ENCODE data around the gene PFKM. TPM values are rescaled to one million over a fixed set of nuclear protein-coding genes. Genes with fewer than 3 reads are reported as not detected.

The PFKM gene
- total RNA-seq, 2 donors from 2014 or later, result 29.1 to 35.9 TPM

DNA sequence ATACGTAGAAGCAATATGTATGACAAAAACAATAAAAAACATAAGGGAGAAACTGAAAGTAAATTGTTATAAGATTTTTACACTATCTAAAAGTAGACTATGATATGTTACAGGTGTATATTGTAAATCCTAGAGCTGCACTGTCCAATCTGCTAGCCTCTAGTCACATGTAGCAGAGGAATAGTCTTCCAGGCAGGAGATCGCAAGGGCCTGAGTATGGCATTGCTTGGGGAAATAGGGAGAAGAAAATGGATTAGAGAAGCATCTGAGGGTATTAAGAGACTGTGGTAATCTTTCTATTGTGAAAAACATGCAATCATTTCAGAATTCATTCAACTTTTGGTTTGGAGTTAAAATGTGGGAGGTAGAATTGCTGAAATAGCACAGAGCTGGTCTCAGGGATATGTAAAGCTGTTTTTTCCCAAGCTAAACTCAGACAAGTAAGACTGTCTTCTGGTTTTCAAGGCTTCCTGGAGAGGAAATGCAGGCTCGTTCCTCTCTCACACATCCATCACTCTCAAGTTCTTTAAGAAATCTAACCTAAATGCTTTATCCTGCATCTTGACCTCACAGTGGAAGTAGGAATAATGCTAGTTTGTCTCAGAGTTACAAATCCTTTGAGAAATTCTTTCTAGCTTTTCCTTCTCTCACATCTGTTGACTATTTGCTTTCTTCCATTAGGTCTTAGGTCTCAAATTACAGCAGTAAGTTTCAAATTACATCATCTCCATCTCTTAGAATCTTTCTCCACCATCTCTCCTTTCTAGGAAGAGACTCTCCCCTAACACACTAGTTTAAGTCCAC, 56.7 kb downstream of the PFKM start:
- peaks cover 11% of the 10 kb centered on the region for H3K4me1 Mint-ChIP-seq (ENCODE audit: low read depth)
- no peaks in the 10 kb centered on the region for H3K36me3 Mint-ChIP-seq (ENCODE audit: insufficient read depth in 2 of 2)
- H3K4me3 Mint-ChIP-seq, result peak overlapping the region; percentile 4 to 70
- ATAC-seq (replicated peaks in 1 of 2) (no peak), DNase-seq (no peak)
- no peaks in the 10 kb centered on the region for H3K9me3 Mint-ChIP-seq
- peaks cover 21% of the 10 kb centered on the region for H3K27me3 Mint-ChIP-seq (ENCODE audit: low read depth)
- H3K27ac Mint-ChIP-seq, result peak overlapping the region; percentile 82

DNA sequence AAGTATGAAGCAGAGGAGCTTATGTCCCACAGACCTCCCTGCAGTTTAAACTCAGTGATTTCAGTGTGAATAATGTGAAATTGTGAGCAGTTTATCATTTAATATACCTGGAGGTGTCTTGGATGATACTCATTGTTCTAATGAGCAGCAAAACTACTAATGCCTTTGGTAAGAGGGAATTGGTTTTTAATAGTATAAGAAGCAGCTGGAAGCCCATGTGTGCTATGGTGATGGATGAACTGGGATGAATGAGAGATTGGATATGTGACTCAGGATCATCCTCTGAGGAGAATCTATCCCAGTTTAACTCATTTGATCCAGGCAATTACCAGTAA, 57.2 kb downstream of the PFKM start:
- peaks cover 26% of the 10 kb centered on the region for H3K27me3 Mint-ChIP-seq (ENCODE audit: low read depth)

DNA sequence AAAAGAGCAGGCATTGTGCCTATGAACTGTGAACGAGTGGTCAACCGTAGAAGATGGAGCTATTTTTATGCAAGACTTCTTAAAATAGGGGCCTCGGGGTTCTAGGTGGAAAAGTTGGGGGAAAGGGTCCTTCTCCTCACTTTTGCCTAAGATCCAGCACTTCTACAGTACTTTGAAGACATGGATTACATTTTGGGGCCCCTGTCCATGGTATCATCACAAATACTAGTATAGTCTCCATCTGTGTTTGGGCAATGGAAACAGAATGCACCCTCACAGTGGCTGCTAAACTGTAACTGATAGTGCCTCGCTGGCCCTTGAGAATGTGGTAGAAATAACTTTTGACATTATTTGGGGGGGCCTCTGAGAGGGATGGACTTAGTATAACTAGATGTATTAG, 58.8 kb downstream of the PFKM start:
- no peaks in the 10 kb centered on the region for H3K9me3 Mint-ChIP-seq
- H3K27me3 Mint-ChIP-seq (ENCODE audit: low read depth), result peaks cover 31% of the 10 kb centered on the region
- no peak overlapping the region for H3K27ac Mint-ChIP-seq
- no peak for ATAC-seq (replicated peaks in 1 of 2)
- H3K4me1 Mint-ChIP-seq (ENCODE audit: low read depth), result peaks cover 18% of the 10 kb centered on the region
- DNase-seq, result no peak
- H3K4me3 Mint-ChIP-seq, result no peak overlapping the region
- no peaks in the 10 kb centered on the region for H3K36me3 Mint-ChIP-seq (ENCODE audit: insufficient read depth in 2 of 2)

More for the DNA sequence above, 57.2 kb downstream of the PFKM start:
- H3K27ac Mint-ChIP-seq, result no peak overlapping the region
- peak overlapping the region in 1 of 2 donors; percentile 31 for H3K4me3 Mint-ChIP-seq
- no peaks in the 10 kb centered on the region for H3K9me3 Mint-ChIP-seq
- ATAC-seq (replicated peaks in 1 of 2), result no peak
- H3K4me1 Mint-ChIP-seq (ENCODE audit: low read depth), result peaks cover 11% of the 10 kb centered on the region
- no peaks in the 10 kb centered on the region for H3K36me3 Mint-ChIP-seq (ENCODE audit: insufficient read depth in 2 of 2)
- no peak for DNase-seq

DNA sequence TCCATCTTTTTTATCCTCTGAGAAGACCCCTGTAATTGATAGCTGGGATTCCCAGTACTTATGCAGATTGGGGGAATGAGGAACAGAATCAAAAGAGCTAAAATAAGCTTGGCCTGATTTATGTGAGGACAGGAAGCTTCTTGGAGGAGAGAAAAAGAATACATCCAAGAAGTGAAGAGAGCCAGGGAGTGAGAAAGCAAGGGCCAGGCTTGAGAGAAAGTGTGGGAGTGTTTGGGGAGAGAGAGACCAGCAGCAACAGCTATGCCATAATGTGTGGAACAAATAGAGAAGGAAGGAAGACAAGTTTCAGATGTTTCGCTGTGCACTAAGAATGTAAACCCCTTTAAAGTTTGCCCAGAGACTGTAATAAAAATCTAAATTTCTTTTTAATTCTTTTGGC, 60.3 kb downstream of the PFKM start:
- Mint-ChIP-seq H3K4me3 (no peak overlapping the region), H3K4me1 (ENCODE audit: low read depth) (peaks cover 18% of the 10 kb centered on the region), H3K27me3 (ENCODE audit: low read depth) (peaks cover 36% of the 10 kb centered on the region), H3K27ac (no peak overlapping the region), H3K9me3 (no peaks in the 10 kb centered on the region), H3K36me3 (ENCODE audit: insufficient read depth in 2 of 2) (no peaks in the 10 kb centered on the region)
- DNase-seq (no peak), ATAC-seq (replicated peaks in 1 of 2) (no peak)

- Mint-ChIP-seq H3K27ac (peak overlapping the region; percentile 24), H3K9me3 (no peaks in the 10 kb centered on the region), H3K4me3 (no peak overlapping the region), H3K36me3 (ENCODE audit: insufficient read depth in 2 of 2) (no peaks in the 10 kb centered on the region), H3K4me1 (ENCODE audit: low read depth) (peaks cover 17% of the 10 kb centered on the region), H3K27me3 (ENCODE audit: low read depth) (peaks cover 46% of the 10 kb centered on the region)
- DNase-seq (no peak), ATAC-seq (replicated peaks in 1 of 2) (no peak)
Observed at GRCh38 chr12:48180424-48180823, 61.3 kb downstream of the PFKM start.

DNA sequence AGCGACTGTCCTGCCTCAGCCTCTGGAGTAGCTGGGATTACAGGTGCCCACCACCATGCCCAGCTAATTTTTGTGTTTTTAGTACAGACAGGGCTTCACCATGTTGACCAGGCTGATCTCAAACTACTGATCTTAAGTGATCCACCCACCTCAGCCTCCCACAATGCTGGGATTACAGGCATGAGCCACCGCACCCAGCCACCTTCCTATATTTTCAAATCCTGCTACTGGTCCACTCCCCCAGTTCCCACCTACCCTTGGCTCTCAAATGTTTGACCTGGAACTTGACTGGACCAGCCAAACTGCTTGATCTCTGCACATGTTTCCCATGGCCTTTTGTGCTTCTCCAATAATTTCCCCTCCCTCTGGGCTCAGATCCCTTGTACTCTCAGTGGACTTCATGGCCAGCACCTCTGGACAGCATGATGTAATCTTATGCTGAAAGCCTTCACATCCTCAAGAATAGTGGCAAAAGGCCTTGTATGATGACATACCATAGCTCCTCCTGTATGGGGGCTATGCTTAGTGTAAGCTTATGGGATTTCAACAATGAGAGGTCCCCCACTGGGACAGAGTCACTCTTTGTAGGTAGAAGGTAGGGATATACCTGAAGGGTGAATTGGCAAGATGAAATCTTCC, 61.8 kb downstream of the PFKM start:
- Mint-ChIP-seq H3K36me3 (ENCODE audit: insufficient read depth in 2 of 2) (no peaks in the 10 kb centered on the region), H3K9me3 (no peaks in the 10 kb centered on the region), H3K27me3 (ENCODE audit: low read depth) (peaks cover 50% of the 10 kb centered on the region), H3K27ac (no peak overlapping the region), H3K4me3 (no peak overlapping the region), H3K4me1 (ENCODE audit: low read depth) (peaks cover 15% of the 10 kb centered on the region)
- ATAC-seq (replicated peaks in 1 of 2), result no peak
- no peak for DNase-seq

GRCh38 chr12:48182631-48183030, 63.5 kb downstream of the PFKM start:
- Mint-ChIP-seq H3K4me1 (ENCODE audit: low read depth) (peaks cover 14% of the 10 kb centered on the region), H3K36me3 (ENCODE audit: insufficient read depth in 2 of 2) (no peaks in the 10 kb centered on the region), H3K9me3 (no peaks in the 10 kb centered on the region), H3K27me3 (ENCODE audit: low read depth) (peaks cover 46% of the 10 kb centered on the region), H3K4me3 (peak overlapping the region; percentile 70 to 93), H3K27ac (peak overlapping the region; percentile 18)
- ATAC-seq (replicated peaks in 1 of 2), result no peak
- DNase-seq, result no peak

DNA sequence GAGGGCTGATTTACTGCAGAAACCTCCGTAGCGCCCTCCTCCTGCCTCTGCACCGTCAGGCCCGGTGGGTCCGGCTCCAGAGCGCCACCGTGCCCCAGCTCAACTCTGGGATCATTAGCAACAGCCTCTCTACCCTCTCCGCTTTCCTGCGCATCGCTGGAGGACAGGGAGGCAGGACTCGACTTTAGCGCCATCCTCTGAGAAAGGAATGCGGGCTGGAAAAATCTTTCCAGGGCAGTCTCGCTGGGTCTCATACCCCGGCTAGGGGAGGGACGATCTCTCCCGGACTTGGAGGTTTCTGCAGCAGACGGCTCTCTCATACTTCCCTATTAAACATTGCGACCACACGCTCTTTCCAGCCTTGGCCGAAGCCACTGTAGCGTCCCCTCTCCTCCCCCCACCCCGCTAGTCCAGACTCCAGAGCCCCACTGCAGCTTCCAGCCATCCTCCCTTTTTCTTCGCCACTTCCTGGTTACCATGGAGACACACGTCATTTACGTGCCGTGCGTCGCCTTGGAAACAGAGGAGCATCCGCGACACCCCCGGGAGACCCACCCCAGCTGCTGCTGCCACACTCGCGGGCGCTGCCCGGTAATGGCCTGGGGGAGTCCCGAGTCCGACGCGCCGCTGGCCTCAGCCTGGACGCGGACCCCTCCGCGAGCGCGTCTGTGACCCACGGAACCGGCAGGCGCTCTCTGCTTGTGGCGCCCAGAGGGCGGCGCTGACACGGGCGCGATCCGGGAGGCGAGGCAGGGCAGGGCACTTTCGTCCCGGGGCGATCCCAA, 64.1 kb downstream of the PFKM start, which contains the start of gene CCDC184:
CCDC184 (plus strand) TSS at position 554 of the 785 bp plus-strand sequence. CDS start 479 bp downstream, outside the sequence.
- peak; percentile 84 to 88 for ATAC-seq (replicated peaks in 1 of 2)
- DNase-seq, result peak; percentile 71 to 77
- Mint-ChIP-seq H3K9me3 (no peaks in the 10 kb centered on the region), H3K27me3 (ENCODE audit: low read depth) (peaks cover 45% of the 10 kb centered on the region), H3K4me3 (peak within 1 kb of the TSS; percentile 70 to 93), H3K27ac (peak within 1 kb of the TSS; percentile 18), H3K36me3 (ENCODE audit: insufficient read depth in 2 of 2) (no peaks in the 10 kb centered on the region), H3K4me1 (ENCODE audit: low read depth) (peaks cover 14% of the 10 kb centered on the region)

DNA sequence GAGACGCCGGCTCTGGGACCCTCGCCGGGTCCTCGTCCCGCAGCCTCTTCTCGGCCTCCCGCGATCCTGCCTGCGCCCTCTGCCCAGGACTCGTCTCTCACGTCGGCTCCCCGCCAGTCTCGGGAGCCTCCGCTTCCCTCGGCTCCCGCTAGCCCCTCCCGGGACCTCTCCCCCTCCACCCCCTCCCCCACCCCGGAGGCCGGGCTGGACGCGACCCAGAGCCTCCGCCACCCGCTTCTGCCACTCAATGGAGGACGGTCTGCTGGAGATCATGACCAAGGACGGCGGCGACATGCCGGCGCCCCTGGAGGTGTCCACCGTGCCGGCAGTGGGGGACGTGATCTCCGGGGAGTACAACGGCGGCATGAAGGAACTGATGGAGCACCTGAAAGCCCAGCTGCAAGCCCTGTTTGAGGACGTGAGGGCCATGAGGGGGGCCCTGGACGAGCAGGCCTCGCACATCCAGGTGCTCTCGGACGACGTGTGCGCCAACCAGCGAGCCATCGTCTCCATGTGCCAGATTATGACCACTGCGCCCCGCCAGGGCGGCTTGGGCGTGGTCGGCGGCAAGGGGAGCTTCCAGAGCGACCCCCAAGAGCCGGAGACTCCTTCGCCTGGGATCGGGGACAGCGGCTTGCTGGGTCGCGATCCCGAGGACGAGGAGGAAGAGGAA, 64.8 kb downstream of the PFKM start:
- ATAC-seq (replicated peaks in 1 of 2), result peak; percentile 22 to 30
- Mint-ChIP-seq H3K27me3 (ENCODE audit: low read depth) (peaks cover 38% of the 10 kb centered on the region), H3K4me3 (peak overlapping the region; percentile 70 to 93), H3K9me3 (no peaks in the 10 kb centered on the region), H3K36me3 (ENCODE audit: insufficient read depth in 2 of 2) (no peaks in the 10 kb centered on the region), H3K27ac (no peak overlapping the region), H3K4me1 (ENCODE audit: low read depth) (peaks cover 14% of the 10 kb centered on the region)
- DNase-seq, result peak; percentile 15 to 32

DNA sequence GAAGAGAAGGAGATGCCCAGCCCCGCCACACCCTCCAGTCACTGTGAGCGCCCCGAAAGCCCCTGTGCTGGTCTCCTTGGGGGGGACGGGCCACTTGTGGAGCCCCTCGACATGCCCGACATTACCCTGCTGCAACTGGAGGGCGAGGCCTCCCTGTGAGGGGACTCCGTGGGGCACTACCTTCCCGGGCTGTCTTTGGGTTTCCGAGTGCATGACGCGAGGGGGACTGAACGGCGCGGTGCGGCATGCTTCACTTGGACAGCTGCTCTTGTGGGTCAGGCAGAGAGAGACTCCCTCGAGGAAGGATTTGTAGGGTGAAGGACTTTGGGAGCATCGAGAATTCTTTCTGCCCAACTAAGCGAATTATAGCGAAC, 65.4 kb downstream of the PFKM start:
- Mint-ChIP-seq H3K36me3 (ENCODE audit: insufficient read depth in 2 of 2) (no peaks in the 10 kb centered on the region), H3K9me3 (no peaks in the 10 kb centered on the region), H3K27me3 (ENCODE audit: low read depth) (peaks cover 38% of the 10 kb centered on the region), H3K4me1 (ENCODE audit: low read depth) (peaks cover 14% of the 10 kb centered on the region), H3K27ac (no peak overlapping the region), H3K4me3 (peak overlapping the region; percentile 70 to 93)
- DNase-seq (no peak), ATAC-seq (replicated peaks in 1 of 2) (no peak)

GRCh38 chr12:48185181-48185919, 66.2 kb downstream of the PFKM start:
- no peak for ATAC-seq (replicated peaks in 1 of 2)
- peaks cover 42% of the 10 kb centered on the region for H3K27me3 Mint-ChIP-seq (ENCODE audit: low read depth)
- H3K4me1 Mint-ChIP-seq (ENCODE audit: low read depth), result peaks cover 14% of the 10 kb centered on the region
- H3K27ac Mint-ChIP-seq, result no peak overlapping the region
- H3K36me3 Mint-ChIP-seq (ENCODE audit: insufficient read depth in 2 of 2), result no peaks in the 10 kb centered on the region
- no peak overlapping the region for H3K4me3 Mint-ChIP-seq
- no peaks in the 10 kb centered on the region for H3K9me3 Mint-ChIP-seq
- no peak for DNase-seq

- no peaks in the 10 kb centered on the region for H3K9me3 Mint-ChIP-seq
- DNase-seq (no peak), ATAC-seq (replicated peaks in 1 of 2) (no peak)
- H3K27ac Mint-ChIP-seq, result no peak overlapping the region
- H3K4me3 Mint-ChIP-seq, result no peak overlapping the region
- H3K4me1 Mint-ChIP-seq (ENCODE audit: low read depth), result peaks cover 7% of the 10 kb centered on the region
- peaks cover 32% of the 10 kb centered on the region for H3K27me3 Mint-ChIP-seq (ENCODE audit: low read depth)
- no peaks in the 10 kb centered on the region for H3K36me3 Mint-ChIP-seq (ENCODE audit: insufficient read depth in 2 of 2)
Observed at GRCh38 chr12:48187916-48188695, 68.9 kb downstream of the PFKM start.
